CD4-positive, alpha-beta T cell (primary cell): ENCODE data around the gene SRP72. TPM values are rescaled to one million over a fixed set of nuclear protein-coding genes. Genes with fewer than 3 reads are reported as not detected.

ENCODE experiments used
- ATAC-seq: fragments of 200-7000 bp; cut with Tn5 transposase; one replicate; pipeline ENCODE4 v1.10.0; 2022; ENCODE audit warnings: mild to moderate bottlenecking; ENCODE audit not compliant: poor library complexity
- CTCF ChIA-PET: fragments of 350-600 bp; sonication (Branson Sonifier 250); formaldehyde crosslinking; loops from one replicate; lab custom pipeline; 2021; ENCODE audit warnings: antibody characterized with exemption, inconsistent platforms; lab: Charles Lee
- POLR2A ChIA-PET: fragments of 350-600 bp; sonication (Branson Sonifier 250); formaldehyde crosslinking; loops from one replicate; lab custom pipeline; 2021; ENCODE audit warnings: antibody characterized with exemption, inconsistent platforms; lab: Charles Lee
- DNase-seq, 14 experiments: peaks; one replicate each; pipeline ENCODE4 v3.0.0-alpha.2; 2013 to 2020; ENCODE audit warnings: mixed read lengths in 2 of 14
- H3K27ac ChIP-seq, 2 donors: one replicate each; pipeline versions ENCODE4 v1.5.1 to v1.7.0; 2013; ENCODE audit warnings: low read length in 2 of 2, low read depth in 1 of 2, mild to moderate bottlenecking in 1 of 2
- H3K27me3 ChIP-seq, 2 experiments: 1 replicate in 1 of 2; 2 replicates in 1 of 2; pipeline versions ENCODE4 v1.6.1 to v1.7.0; 2013; ENCODE audit warnings: low read length in 2 of 2, control low read depth in 1 of 2, mild to moderate bottlenecking in 1 of 2, moderate library complexity in 1 of 2; ENCODE audit not compliant: insufficient read depth in 2 of 2, control insufficient read depth in 1 of 2
- H3K36me3 ChIP-seq: one replicate; pipeline ENCODE4 v1.6.1; 2013; ENCODE audit warnings: low read length, control low read depth; ENCODE audit not compliant: insufficient read depth
- H3K4me1 ChIP-seq: one replicate; pipeline ENCODE4 v1.6.1; 2013; ENCODE audit warnings: low read length, control low read depth; ENCODE audit not compliant: insufficient read depth
- H3K4me3 ChIP-seq: one replicate; pipeline ENCODE4 v1.5.1; 2013; ENCODE audit warnings: mild to moderate bottlenecking, low read length, moderate library complexity
- H3K9me3 ChIP-seq, 2 experiments: 1 replicate in 1 of 2; 2 replicates in 1 of 2; pipeline versions ENCODE4 v1.6.1 to v1.7.0; 2013; ENCODE audit warnings: low read length in 2 of 2, mild to moderate bottlenecking in 2 of 2, control low read depth in 1 of 2, moderate library complexity in 1 of 2; ENCODE audit not compliant: control insufficient read depth in 1 of 2, insufficient read depth in 1 of 2
- H3K27ac Mint-ChIP-seq: one replicate; pipeline ENCODE4 v1.8.0; 2020; ENCODE audit warnings: mixed read lengths
- H3K27me3 Mint-ChIP-seq: one replicate; pipeline ENCODE4 v1.8.0; 2021; ENCODE audit warnings: mixed read lengths
- H3K36me3 Mint-ChIP-seq: one replicate; pipeline ENCODE4 v1.8.0; 2021; ENCODE audit warnings: low read depth, mixed read lengths
- H3K4me1 Mint-ChIP-seq: one replicate; pipeline ENCODE4 v1.8.0; 2021; ENCODE audit warnings: low read depth, mixed read lengths
- H3K4me3 Mint-ChIP-seq: one replicate; pipeline ENCODE4 v1.8.0; 2020; ENCODE audit warnings: mild to moderate bottlenecking, mixed read lengths
- H3K9me3 Mint-ChIP-seq: one replicate; pipeline ENCODE4 v1.8.0; 2020; ENCODE audit warnings: mixed read lengths
- CTCF ChIP-seq: fragments of 200-600 bp; IDR thresholded peaks from one replicate; pipeline ENCODE4 v1.8.0; 2022; ENCODE audit warnings: antibody characterized with exemption, mild to moderate bottlenecking
- intact Hi-C, 2 experiments: fragments of 100-400 bp; cut with DNase I in 1 of 2; cut with micrococcal nuclease in 1 of 2; formaldehyde crosslinking; loops; one replicate each; pipeline versions ENCODE4 v1.15.1 to v1.9.0; 2023 to 2025; cut with DNase I, micrococcal nuclease
- total RNA-seq, 174 experiments: library from RNA in 2 of 174; stranded (reverse) in 2 of 174; gene quantifications; one replicate each; pipeline ENCODE4 v1.2.3 and lab custom pipeline; 2021 to 2026

Gene SRP72
- total RNA-seq, 2 experiments from 2014 or later = 108 to 119 TPM

- intact Hi-C loops = loop anchor here (1.0 to 5.0 kb wide), 4 partner anchors 42 to 411 kb away; partner anchors contain the start of gene SRP72 (in 1 of the 2)
- POLR2A ChIA-PET = interaction anchor here (1.1 to 3.1 kb wide), 2 partner anchors 10 to 119 kb away, joined by 3 to 22 read pairs; partner anchors contain the start of genes PAICS and PPAT
- H3K9me3 Mint-ChIP-seq = no peaks in the 10 kb centered on the region
- Histone ChIP-seq H3K36me3 (no peaks in the 10 kb centered on the region), H3K27me3 (no peaks in the 10 kb centered on the region), H3K9me3 (no peaks in the 10 kb centered on the region), H3K27ac (no peak overlapping the region), H3K4me3 (no peak overlapping the region), H3K4me1 (no peaks in the 10 kb centered on the region)
- CTCF ChIA-PET = interaction anchor here (1.1 to 3.0 kb wide), 4 partner anchors 10 to 411 kb away, joined by 3 to 25 read pairs (median 4); partner anchors contain the start of genes PAICS and PPAT
- DNase-seq (no peak), ATAC-seq (no peak)
- peaks cover 9% of the 10 kb centered on the region for H3K4me1 Mint-ChIP-seq
- H3K27me3 Mint-ChIP-seq = no peaks in the 10 kb centered on the region
- H3K4me3 Mint-ChIP-seq = no peak overlapping the region
- TF ChIP-seq CTCF = no peak
- H3K36me3 Mint-ChIP-seq = no peaks in the 10 kb centered on the region
- H3K27ac Mint-ChIP-seq = no peak overlapping the region
These were observed 41.9 kb upstream of the SRP72 start for GRCh38 chr4:56425518-56425917.

GRCh38 chr4:56426273-56426672 is 41.1 kb upstream of the SRP72 start:
- POLR2A ChIA-PET = interaction anchor here (3.1 kb wide), 1 partner anchor 9 kb away, joined by 22 read pairs; the partner anchor contains the start of genes PAICS and PPAT
- Histone ChIP-seq H3K27me3 (no peaks in the 10 kb centered on the region), H3K9me3 (no peaks in the 10 kb centered on the region), H3K36me3 (no peaks in the 10 kb centered on the region), H3K4me1 (no peaks in the 10 kb centered on the region), H3K4me3 (no peak overlapping the region), H3K27ac (no peak overlapping the region)
- no peaks in the 10 kb centered on the region for H3K36me3 Mint-ChIP-seq
- TF ChIP-seq CTCF = no peak
- CTCF ChIA-PET = interaction anchor here (1.5 kb wide), 1 partner anchor 42 kb away, joined by 3 read pairs; no protein-coding TSS in a partner anchor
- H3K9me3 Mint-ChIP-seq = no peaks in the 10 kb centered on the region
- intact Hi-C loops = loop anchor here in 1 of 2 experiments (5.0 kb wide), 1 partner anchor 41 kb away; the partner anchor contains the start of gene SRP72
- DNase-seq = no peak
- ATAC-seq = no peak
- no peak overlapping the region for H3K27ac Mint-ChIP-seq
- no peaks in the 10 kb centered on the region for H3K27me3 Mint-ChIP-seq
- H3K4me1 Mint-ChIP-seq = peaks cover 9% of the 10 kb centered on the region
- no peak overlapping the region for H3K4me3 Mint-ChIP-seq

GRCh38 chr4:56427179-56427578 is 40.2 kb upstream of the SRP72 start:
- no peaks in the 10 kb centered on the region for H3K9me3 Mint-ChIP-seq
- H3K4me1 ChIP-seq = no peaks in the 10 kb centered on the region
- H3K27me3 Mint-ChIP-seq = no peaks in the 10 kb centered on the region
- ATAC-seq = no peak
- peaks cover 9% of the 10 kb centered on the region for H3K4me1 Mint-ChIP-seq
- no peaks in the 10 kb centered on the region for H3K36me3 ChIP-seq
- H3K27me3 ChIP-seq = no peaks in the 10 kb centered on the region
- TF ChIP-seq CTCF = no peak
- H3K36me3 Mint-ChIP-seq = no peaks in the 10 kb centered on the region
- no peak overlapping the region for H3K27ac ChIP-seq
- ChIA-PET CTCF (no interaction called here), POLR2A (interaction anchor here (3.1 kb wide), 1 partner anchor 8 kb away, joined by 22 read pairs; the partner anchor contains the start of genes PAICS and PPAT)
- H3K9me3 ChIP-seq = no peaks in the 10 kb centered on the region
- no peak overlapping the region for H3K4me3 Mint-ChIP-seq
- intact Hi-C loops = loop anchor here in 1 of 2 experiments (5.0 kb wide), 1 partner anchor 40 kb away; the partner anchor contains the start of gene SRP72
- no peak for DNase-seq
- no peak overlapping the region for H3K27ac Mint-ChIP-seq
- H3K4me3 ChIP-seq = no peak overlapping the region
